Activated T-cell treated with anti-CD3 and anti-CD28 coated beads, Interleukin-2, amount 50 U/mL, for 48 hours (primary cell): Measurements from ENCODE around the gene SLC18A3.
A peak's percentile ranks its signal among the peaks of the same experiment; 100 is the strongest.

Source experiments
- DNase-seq, 2 experiments: peaks; one replicate each; pipeline ENCODE4 v3.0.0-alpha.2; 2020

Gene SLC18A3

GRCh38 chr10:49610114-49610457 lies at the start of gene SLC18A3:
Gene SLC18A3 (plus strand): TSS chr10:49610310. CDS start chr10:49610741, 431 bp downstream.
- no peak for DNase-seq

DNA sequence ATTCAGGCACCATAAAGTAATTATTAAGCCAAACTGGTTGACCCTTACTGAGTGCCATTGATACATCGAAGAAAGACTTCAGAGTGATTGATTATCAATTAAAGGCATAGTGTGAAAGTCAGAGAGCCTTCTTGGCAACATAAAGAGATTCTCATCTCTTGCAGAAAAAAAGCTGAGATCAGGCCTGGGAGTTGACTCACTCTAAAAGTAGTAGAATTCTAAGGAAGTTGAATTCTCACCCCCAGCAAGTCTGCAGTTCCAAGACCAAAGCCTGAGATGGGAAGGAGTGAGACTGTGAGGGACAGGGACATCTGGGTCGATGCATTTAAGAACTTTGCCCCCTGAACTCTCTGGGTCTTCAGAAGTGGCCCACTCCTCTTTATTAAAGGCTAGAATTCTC lies 49.6 kb upstream of the SLC18A3 start:
- no peak for DNase-seq

DNA sequence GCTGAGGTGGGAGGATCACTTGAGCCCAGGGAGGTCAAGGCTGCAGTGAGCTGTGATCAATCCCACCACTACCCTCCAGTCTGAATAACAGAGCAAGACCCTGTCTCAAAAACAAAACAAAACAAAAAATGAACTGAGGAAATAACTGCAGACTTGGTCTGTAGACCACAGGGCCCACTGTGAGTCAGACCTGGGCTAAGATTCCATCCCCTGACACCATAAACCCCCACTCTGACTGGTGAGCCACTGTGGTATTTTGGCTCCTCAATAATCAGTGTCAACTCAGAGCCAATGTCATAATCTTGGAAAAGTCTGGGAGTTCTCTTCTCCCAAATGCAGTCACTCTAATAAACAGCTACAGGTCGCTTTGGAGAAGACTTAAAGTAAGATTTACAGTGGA lies 47.2 kb upstream of the SLC18A3 start:
- no peak for DNase-seq

GRCh38 chr10:49564461-49565009 lies 45.6 kb upstream of the SLC18A3 start:
- no peak for DNase-seq

- no peak for DNase-seq
Measured at GRCh38 chr10:49567810-49568209, 42.3 kb upstream of the SLC18A3 start.

DNA sequence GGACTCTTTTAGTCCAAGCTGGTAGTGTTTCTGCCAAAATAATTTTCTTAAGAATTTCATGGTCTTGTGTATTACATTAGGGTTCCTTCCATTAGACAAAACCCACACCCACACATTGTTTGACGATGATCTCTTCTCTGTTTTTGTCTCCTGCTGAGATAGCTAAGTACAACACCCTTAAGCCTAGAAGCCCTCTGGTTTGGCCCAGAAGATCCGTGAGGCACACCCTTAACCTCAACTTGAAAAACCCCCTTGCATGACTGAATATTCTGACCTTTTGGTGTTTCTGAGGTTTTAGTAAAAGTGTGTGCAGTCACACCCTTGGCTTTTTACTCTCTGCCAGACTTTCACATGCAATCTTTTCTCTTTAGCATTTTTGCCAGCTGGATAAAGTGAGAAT lies 41.9 kb upstream of the SLC18A3 start:
- DNase-seq = no peak

GRCh38 chr10:49569031-49569631 lies 41.0 kb upstream of the SLC18A3 start:
- DNase-seq = no peak

- no peak for DNase-seq
Measured at GRCh38 chr10:49571388-49571787, 38.7 kb upstream of the SLC18A3 start.

DNA sequence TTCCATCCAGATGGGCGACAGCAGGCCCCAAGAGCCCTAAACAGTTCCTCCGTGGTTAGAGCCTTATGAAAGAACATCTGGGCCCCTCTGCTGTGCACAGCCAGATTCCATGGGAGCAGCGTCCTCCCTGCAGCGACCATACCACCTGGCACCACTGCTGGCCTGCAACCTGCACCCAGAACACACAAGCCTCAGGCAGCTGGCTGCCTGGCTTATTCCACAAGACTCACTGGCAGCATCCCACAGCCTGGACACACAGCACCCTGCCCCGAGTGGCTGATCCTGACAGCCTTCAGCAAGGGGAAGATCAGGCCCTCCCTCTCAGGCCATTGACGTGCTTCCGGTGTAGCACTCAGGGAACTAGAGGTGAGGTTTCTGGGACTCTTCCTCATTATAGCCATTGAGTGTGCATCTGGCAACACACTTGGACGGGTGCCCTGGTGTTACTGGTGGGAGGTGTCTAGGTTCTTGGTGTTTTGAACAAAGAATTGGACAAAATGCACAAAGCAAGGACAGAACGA lies 37.5 kb upstream of the SLC18A3 start:
- no peak for DNase-seq

DNA sequence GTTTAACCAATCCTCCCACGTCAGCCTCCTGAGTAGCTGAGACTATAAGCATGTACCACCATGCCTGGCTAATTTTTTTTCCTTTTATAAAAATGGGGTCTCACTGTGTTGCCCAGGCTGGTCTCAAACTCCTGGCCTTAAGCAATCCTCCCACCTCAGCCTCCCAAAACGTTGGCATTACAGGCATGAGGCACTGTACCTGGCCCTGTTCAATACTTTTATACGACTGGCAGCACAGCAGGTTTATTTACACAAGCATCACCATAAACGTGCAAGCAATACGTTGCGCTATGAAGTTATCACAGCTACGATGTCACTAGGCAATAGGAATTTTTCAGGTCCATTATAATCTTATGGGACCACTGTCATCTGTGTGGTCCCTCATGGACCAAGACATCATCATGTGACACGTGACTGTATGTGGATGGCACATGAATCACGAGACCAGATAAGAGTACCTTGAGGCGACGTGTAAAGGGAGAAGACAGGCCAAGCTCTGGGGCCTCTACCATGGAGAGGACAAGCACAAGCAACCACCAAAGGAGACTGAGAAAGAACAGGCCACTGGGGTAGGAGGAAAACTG lies 34.5 kb upstream of the SLC18A3 start:
- DNase-seq = no peak

DNA sequence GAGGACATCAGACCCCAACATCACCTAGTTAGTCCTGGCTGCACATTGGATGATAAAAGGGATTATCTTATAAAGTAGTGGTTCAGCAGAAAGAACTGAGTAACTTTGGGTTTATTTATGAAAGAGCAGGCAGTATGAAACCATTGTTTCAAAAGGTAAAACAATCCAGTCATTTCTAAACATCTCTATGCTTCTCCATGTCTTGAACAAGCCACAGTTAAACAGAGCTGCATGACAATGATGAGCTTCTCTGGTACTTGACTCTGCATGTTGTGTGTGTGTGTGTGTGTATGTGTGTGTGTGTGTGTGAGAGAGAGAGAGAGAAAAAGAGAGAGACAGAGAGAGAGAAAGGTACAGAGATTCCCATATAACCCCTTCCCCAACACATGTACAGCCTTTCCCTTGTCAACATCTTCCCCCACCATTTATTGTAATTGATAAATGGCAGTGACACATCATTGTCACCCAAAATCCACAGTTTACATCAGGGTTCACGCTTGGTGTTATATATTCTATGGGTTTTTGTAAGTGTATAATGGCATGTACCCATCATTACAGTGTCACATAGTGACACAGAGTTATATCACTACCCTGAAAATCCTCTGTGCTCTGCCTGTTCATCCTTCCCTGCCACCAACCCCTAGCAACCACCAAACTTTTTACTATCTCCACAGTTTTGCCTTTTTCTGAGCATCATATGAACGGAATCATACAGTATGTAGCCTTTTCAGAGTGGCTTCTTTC lies 32.8 kb upstream of the SLC18A3 start:
- no peak for DNase-seq

- DNase-seq = no peak
Measured at GRCh38 chr10:49578392-49578791, 31.7 kb upstream of the SLC18A3 start.

- no peak for DNase-seq
Measured at GRCh38 chr10:49579621-49580020, 30.5 kb upstream of the SLC18A3 start.

- no peak for DNase-seq
Measured at GRCh38 chr10:49585387-49585786, 24.7 kb upstream of the SLC18A3 start.

- DNase-seq = no peak
Measured at GRCh38 chr10:49587981-49588380, 22.1 kb upstream of the SLC18A3 start.

GRCh38 chr10:49592726-49593563 lies 17.2 kb upstream of the SLC18A3 start:
- peak; percentile 67 to 75 for DNase-seq

DNA sequence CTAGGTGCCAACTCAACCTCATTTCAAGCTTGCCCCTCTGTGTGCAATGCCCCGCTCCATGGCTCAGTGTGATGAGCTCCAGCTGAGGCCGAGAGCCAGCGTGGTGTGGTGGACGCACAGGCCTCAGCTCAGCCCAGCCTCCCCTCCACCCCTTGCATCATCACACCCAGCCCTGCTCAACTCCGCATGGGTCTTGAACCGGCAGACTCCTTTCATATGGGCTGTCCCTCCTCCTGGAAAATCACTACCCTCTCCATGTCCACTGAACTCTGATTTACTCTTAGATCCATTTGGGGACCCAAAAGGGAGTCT lies 16.6 kb upstream of the SLC18A3 start:
- no peak for DNase-seq

DNA sequence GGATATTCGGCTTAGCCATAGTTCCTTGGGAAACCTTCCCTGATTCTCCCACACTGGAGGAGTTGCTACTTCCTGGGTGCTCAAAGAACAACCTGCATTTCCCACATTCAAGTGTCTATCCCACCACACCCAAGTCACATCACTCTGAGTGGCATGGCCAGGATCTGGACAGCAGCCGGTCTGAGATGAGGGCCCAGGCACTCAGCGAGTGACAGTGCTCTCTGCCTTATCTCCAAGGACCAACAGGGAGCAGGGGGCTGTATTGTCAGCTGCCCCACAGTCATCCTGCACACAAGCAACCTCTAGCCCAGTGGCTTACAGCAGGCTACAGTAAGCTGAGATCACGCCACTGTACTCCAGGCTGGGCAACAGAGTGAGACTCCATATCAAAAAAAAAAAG lies 16.1 kb upstream of the SLC18A3 start:
- no peak for DNase-seq

- peak in 1 of 2 experiments; percentile 53 for DNase-seq
Measured at GRCh38 chr10:49594594-49594993, 15.5 kb upstream of the SLC18A3 start.

GRCh38 chr10:49595003-49595712 lies 15.0 kb upstream of the SLC18A3 start:
- DNase-seq = no peak

DNA sequence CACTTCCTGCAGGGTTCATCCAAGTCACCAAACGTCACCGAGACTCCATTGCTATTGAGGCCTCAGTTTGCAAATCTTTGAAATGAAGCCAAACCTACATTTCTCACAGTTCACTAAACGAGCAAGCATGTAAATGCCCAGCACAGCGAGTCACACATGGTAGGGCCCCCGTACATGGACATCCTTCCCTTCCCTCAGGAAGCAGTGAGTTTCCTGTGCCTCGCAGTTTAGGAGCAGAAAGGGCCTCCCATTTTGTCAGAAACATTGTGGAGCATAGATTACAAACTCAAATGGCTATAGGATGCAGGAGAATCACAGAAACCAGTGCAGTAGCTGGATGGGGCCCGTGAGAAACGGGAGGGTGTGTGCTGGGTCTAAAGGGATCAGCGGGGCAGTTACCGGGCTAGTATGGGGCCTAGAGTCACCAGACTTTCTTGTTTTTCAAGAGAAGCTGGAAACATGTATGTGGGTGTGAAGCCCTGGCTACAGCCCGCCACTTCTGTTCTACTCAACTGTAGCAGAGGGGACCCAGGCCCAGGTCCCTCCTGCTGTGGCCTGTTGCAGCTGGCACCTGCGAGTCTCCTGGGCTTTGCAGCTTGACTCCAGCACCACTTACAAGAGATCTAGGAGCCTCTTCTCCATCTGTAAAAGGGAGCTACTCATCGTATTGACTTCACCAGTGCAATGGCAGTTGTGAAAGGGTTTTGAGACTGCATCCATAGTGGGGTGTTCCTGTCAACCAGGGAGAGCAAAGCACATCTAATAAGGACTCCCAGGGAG lies 14.2 kb upstream of the SLC18A3 start:
- DNase-seq = no peak

GRCh38 chr10:49596493-49596809 lies 13.7 kb upstream of the SLC18A3 start:
- no peak for DNase-seq
